Body of pancreas (tissue), 4 donors: Measurements from ENCODE around the gene GOLGA6L7.

ENCODE experiments used
- CTCF ChIP-seq, 7 experiments: fragments of 450-650 bp in 4 of 7; fragments of 200-600 bp in 3 of 7; sonication (generic) in 3 of 7; IDR thresholded peaks; one replicate each; pipeline ENCODE4 v1.5.1; 2016 to 2019; ENCODE audit warnings: antibody characterized with exemption in 7 of 7
- POLR2A ChIP-seq, 3 donors: fragments of 450-650 bp; IDR thresholded peaks; one replicate each; pipeline ENCODE4 v1.6.1; 2016; ENCODE audit warnings: antibody characterized with exemption in 3 of 3, mild to moderate bottlenecking in 2 of 3

GRCh38 chr15:28891588-28891987, 43.1 kb upstream of the GOLGA6L7 start:
- TF ChIP-seq CTCF (IDR thresholded peaks at IDR 0.05): no peak
- TF ChIP-seq POLR2A (IDR thresholded peaks at IDR 0.05): no peak
